GM23338 (cell line): ENCODE results near the gene ST14. TPM values are rescaled to one million over a fixed set of nuclear protein-coding genes. Genes with fewer than 3 reads are reported as not detected.

Experiments
- ATAC-seq: fragments of 200-7000 bp; cut with Tn5 transposase; 3 replicates; pipeline ENCODE4 v1.9.1; 2020
- DNase-seq: peaks from one replicate; pipeline ENCODE4 v3.0.0-alpha.2; 2015; ENCODE audit warnings: low spot score
- H2AFZ ChIP-seq: fragments of 200-600 bp; sonication (generic); 2 replicates; pipeline ENCODE4 v1.8.0; 2016; ENCODE audit warnings: antibody characterized with exemption, mild to moderate bottlenecking, moderate library complexity
- H3F3A ChIP-seq: fragments of 200-600 bp; sonication (generic); replicated peaks from 2 replicates; pipeline ENCODE4 v1.8.0; 2017; ENCODE audit warnings: antibody characterized with exemption, mixed run types, low read depth
- H3K27ac ChIP-seq: fragments of 200-600 bp; sonication (generic); 2 replicates; pipeline ENCODE4 v1.6.1; 2016; ENCODE audit warnings: low read depth
- H3K27me3 ChIP-seq: fragments of 200-600 bp; sonication (generic); 2 replicates; pipeline ENCODE4 v1.8.0; 2016; ENCODE audit warnings: mild to moderate bottlenecking, mixed run types, moderate library complexity; ENCODE audit not compliant: insufficient read depth
- H3K36me3 ChIP-seq: fragments of 200-600 bp; sonication (generic); 2 replicates; pipeline ENCODE4 v1.8.0; 2016; ENCODE audit warnings: mild to moderate bottlenecking; ENCODE audit not compliant: insufficient read depth
- H3K4me1 ChIP-seq: fragments of 200-600 bp; sonication (generic); 2 replicates; pipeline ENCODE4 v1.8.0; 2016; ENCODE audit warnings: mild to moderate bottlenecking, moderate library complexity; ENCODE audit not compliant: insufficient read depth
- H3K4me2 ChIP-seq: fragments of 200-600 bp; sonication (generic); 2 replicates; pipeline ENCODE4 v1.7.1; 2017; ENCODE audit warnings: mixed run types
- H3K4me3 ChIP-seq: fragments of 200-600 bp; sonication (generic); 2 replicates; pipeline ENCODE4 v1.6.1; 2016; ENCODE audit warnings: mixed run types
- H3K79me2 ChIP-seq: fragments of 200-600 bp; sonication (generic); replicated peaks from 2 replicates; pipeline ENCODE4 v1.8.0; 2017; ENCODE audit warnings: mild to moderate bottlenecking; ENCODE audit not compliant: insufficient read depth
- H3K9me2 ChIP-seq: fragments of 200-600 bp; sonication (generic); 2 replicates; pipeline ENCODE4 v1.8.0; 2017; ENCODE audit not compliant: insufficient read depth
- H4K20me1 ChIP-seq: fragments of 200-600 bp; sonication (generic); replicated peaks from 2 replicates; pipeline ENCODE4 v1.8.0; 2017; ENCODE audit warnings: mild to moderate bottlenecking; ENCODE audit not compliant: insufficient read depth
- H3K27ac Mint-ChIP-seq: 2 replicates; pipeline ENCODE4 v1.8.0; 2020; ENCODE audit warnings: inconsistent platforms, mild to moderate bottlenecking, moderate library complexity, mixed read lengths
- H3K27me3 Mint-ChIP-seq: 3 replicates; pipeline ENCODE4 v1.8.0; 2022; ENCODE audit warnings: low read depth, mild to moderate bottlenecking, moderate library complexity, mixed read lengths, inconsistent platforms; ENCODE audit not compliant: insufficient read depth, poor library complexity
- H3K36me3 Mint-ChIP-seq: 3 replicates; pipeline ENCODE4 v1.8.0; 2021; ENCODE audit warnings: low read depth, mild to moderate bottlenecking, inconsistent platforms, moderate library complexity, mixed read lengths
- H3K4me1 Mint-ChIP-seq: 3 replicates; pipeline ENCODE4 v1.8.0; 2020; ENCODE audit warnings: mild to moderate bottlenecking, inconsistent platforms, mixed read lengths
- H3K4me3 Mint-ChIP-seq: 3 replicates; pipeline ENCODE4 v1.8.0; 2021; ENCODE audit warnings: moderate library complexity, mild to moderate bottlenecking, inconsistent platforms, mixed read lengths
- H3K9me3 Mint-ChIP-seq: 3 replicates; pipeline ENCODE4 v1.8.0; 2020; ENCODE audit warnings: moderate library complexity, mild to moderate bottlenecking, inconsistent platforms, mixed read lengths
- CREB1 ChIP-seq: fragments of 250-450 bp; sonication (Bioruptor Pico); IDR thresholded peaks from 2 replicates; pipeline ENCODE4 v1.5.0; 2020; ENCODE audit warnings: low read depth, mild to moderate bottlenecking, moderate library complexity
- CTCF ChIP-seq, 2 experiments: fragments of 200-600 bp in 1 of 2; sonication (generic) in 1 of 2; conservative IDR thresholded peaks; 2 replicates each; pipeline versions ENCODE4 v1.5.1 to v1.6.1; 2016 to 2017; ENCODE audit warnings: antibody characterized with exemption in 2 of 2, low read depth in 2 of 2, mild to moderate bottlenecking in 2 of 2, moderate library complexity in 1 of 2
- EZH2 ChIP-seq: fragments of 200-600 bp; sonication (generic); IDR thresholded peaks from one replicate; pipeline ENCODE4 v1.8.0; 2017; ENCODE audit warnings: antibody characterized with exemption, mild to moderate bottlenecking, low read depth; ENCODE audit not compliant: unreplicated experiment
- EZH2phosphoT487 ChIP-seq: fragments of 200-600 bp; sonication (generic); IDR thresholded peaks from one replicate; pipeline ENCODE4 v1.8.1; 2018; ENCODE audit warnings: antibody characterized with exemption; ENCODE audit not compliant: unreplicated experiment
- NANOG ChIP-seq: IDR thresholded peaks from 2 replicates; pipeline ENCODE4 v1.6.1; 2016; ENCODE audit warnings: antibody characterized with exemption, borderline replicate concordance
- REST ChIP-seq: IDR thresholded peaks from one replicate; pipeline ENCODE4 v1.6.1; 2018; ENCODE audit warnings: antibody characterized with exemption; ENCODE audit not compliant: unreplicated experiment
- STAT1 ChIP-seq: IDR thresholded peaks from one replicate; pipeline ENCODE4 v1.6.1; 2016; ENCODE audit warnings: antibody characterized with exemption; ENCODE audit not compliant: unreplicated experiment
- ZNF114 ChIP-seq: fragments of 250-450 bp; sonication (Bioruptor Pico); IDR thresholded peaks from 2 replicates; pipeline ENCODE4 v1.5.0; 2020; ENCODE audit warnings: mild to moderate bottlenecking, moderate library complexity
- ZNF331 ChIP-seq: fragments of 250-450 bp; sonication (Bioruptor Pico); IDR thresholded peaks from 2 replicates; pipeline ENCODE4 v1.5.0; 2020; ENCODE audit warnings: low read depth, mild to moderate bottlenecking, moderate library complexity
- polyA plus RNA-seq: library from polyadenylated mRNA; unstranded; fragments of >200 nt; fragmentation: Nextera tagmentation; extraction: Ambion mirVana; gene quantifications from 2 replicates; pipeline ENCODE4 v1.2.1, GENCODE V29; 2016
- total RNA-seq: library from RNA; depleted of rRNA; stranded (reverse); fragments of >200 nt; shearing (Covaris generic); gene quantifications from 2 replicates; pipeline ENCODE4 v1.2.3, GENCODE V29; 2014

The ST14 gene
- total and polyA plus RNA-seq, 2 experiments from 2014 or later = 7.9 to 32.7 TPM

GRCh38 chr11:130159139-130159538, 443 bp upstream of the ST14 start (continued):
- TF ChIP-seq ZNF331 (CRISPR knock-in tag) (no peak), ZNF114 (CRISPR knock-in tag) (no peak), EZH2phosphoT487 (no peak), REST (no peak), STAT1 (no peak), EZH2 (no peak)

GRCh38 chr11:130160498-130161155, 1.0 kb downstream of the ST14 start:
- Mint-ChIP-seq H3K9me3 (no peaks in the 10 kb centered on the region; the same call in 2 of the 3 replicates), H3K4me1 (peaks cover 43% of the 10 kb centered on the region), H3K27me3 (peaks cover 44% of the 10 kb centered on the region), H3K36me3 (no peaks in the 10 kb centered on the region; the same call in 2 of the 3 replicates), H3K4me3 (peak overlapping the region; percentile 83), H3K27ac (no peak overlapping the region)
- H3F3A ChIP-seq = peaks cover 8% of the 10 kb centered on the region; the same call in 1 of the 2 replicates
- no peaks in the 10 kb centered on the region for H3K9me2 ChIP-seq
- peak overlapping the region; percentile 95 for H2AFZ ChIP-seq
- peaks cover 8% of the 10 kb centered on the region; the same call in 1 of the 2 replicates for H3K79me2 ChIP-seq
- ATAC-seq = peak; percentile 26
- peak; percentile 23 for DNase-seq
- peaks cover 27% of the 10 kb centered on the region for H3K4me1 ChIP-seq
- peak overlapping the region; percentile 94 for H3K4me2 ChIP-seq
- H3K27ac ChIP-seq = no peak overlapping the region
- H3K4me3 ChIP-seq = peak overlapping the region; percentile 83
- peaks cover 48% of the 10 kb centered on the region for H3K27me3 ChIP-seq
- H4K20me1 ChIP-seq = no peaks in the 10 kb centered on the region; the same call in 1 of the 2 replicates
- TF ChIP-seq NANOG (no peak), EZH2 (peak; percentile 37)
- H3K36me3 ChIP-seq = no peaks in the 10 kb centered on the region; the same call in 1 of the 2 replicates

- H4K20me1 ChIP-seq = peaks cover 4% of the 10 kb centered on the region; the same call in 1 of the 2 replicates
- no peaks in the 10 kb centered on the region for H3K9me2 ChIP-seq
- peaks cover 8% of the 10 kb centered on the region; the same call in 1 of the 2 replicates for H3F3A ChIP-seq
- no peak for TF ChIP-seq EZH2
- no peak for TF ChIP-seq CREB1 (CRISPR knock-in tag)
- TF ChIP-seq CTCF (conservative IDR thresholded peaks at IDR 0.05; ENCODE audit: low read depth in 2 of 2) = no peak
- TF ChIP-seq EZH2phosphoT487 = no peak
- H3K9me3 Mint-ChIP-seq = no peaks in the 10 kb centered on the region; the same call in 2 of the 3 replicates
- H3K27me3 Mint-ChIP-seq = peaks cover 44% of the 10 kb centered on the region
- peak overlapping the region; percentile 94 for H3K4me2 ChIP-seq
- peaks cover 48% of the 10 kb centered on the region for H3K27me3 ChIP-seq
- H3K36me3 Mint-ChIP-seq = no peaks in the 10 kb centered on the region; the same call in 2 of the 3 replicates
- H3K4me1 ChIP-seq = peaks cover 27% of the 10 kb centered on the region
- no peaks in the 10 kb centered on the region; the same call in 1 of the 2 replicates for H3K36me3 ChIP-seq
- no peak overlapping the region for H2AFZ ChIP-seq
- H3K4me1 Mint-ChIP-seq = peaks cover 39% of the 10 kb centered on the region
- no peak for ATAC-seq
- H3K27ac ChIP-seq = no peak overlapping the region
- peak overlapping the region; percentile 83; the same call in 1 of the 2 replicates for H3K4me3 ChIP-seq
- H3K79me2 ChIP-seq = peaks cover 8% of the 10 kb centered on the region; the same call in 1 of the 2 replicates
- DNase-seq = no peak
- H3K27ac Mint-ChIP-seq = no peak overlapping the region
- H3K4me3 Mint-ChIP-seq = peak overlapping the region; percentile 83
Observed at GRCh38 chr11:130161441-130162145, 2.0 kb downstream of the ST14 start.
